K562 (cell line): ENCODE data around the gene C11orf52. TPM values are rescaled to one million over a fixed set of nuclear protein-coding genes. Genes with fewer than 3 reads are reported as not detected.
A peak's percentile ranks its signal among the peaks of the same experiment; 100 is the strongest.

Experiments
- ARID1B ChIP-seq: fragments of 450-650 bp; IDR thresholded peaks from 2 replicates; pipeline ENCODE4 v1.6.1; 2016; ENCODE audit warnings: antibody characterized with exemption, mild to moderate bottlenecking, inconsistent platforms
- CREB1 ChIP-seq, 2 experiments: sonication (generic) in 1 of 2; formaldehyde crosslinking in 1 of 2; IDR thresholded peaks; 2 replicates each; pipeline versions ENCODE4 v1.6.1 to v1.8.0; 2012 to 2022; ENCODE audit warnings: inconsistent platforms in 1 of 2, mild to moderate bottlenecking in 1 of 2, missing genetic modification reagents in 1 of 2, moderate library complexity in 1 of 2
- ELF1 ChIP-seq: fragments of 200-800 bp; sonication (Bioruptor generic); IDR thresholded peaks from 2 replicates; pipeline ENCODE4 v1.6.1; 2016; ENCODE audit warnings: missing genetic modification characterization, missing compliant biosample characterization
- FOXM1 ChIP-seq, 2 experiments: fragments of 450-650 bp in 1 of 2; sonication (generic) in 1 of 2; formaldehyde crosslinking in 1 of 2; IDR thresholded peaks; 2 replicates each; pipeline versions ENCODE4 v1.6.1 to v1.9.0; 2017 to 2022; ENCODE audit warnings: low read depth in 2 of 2, mild to moderate bottlenecking in 2 of 2, missing genetic modification reagents in 1 of 2, moderate library complexity in 1 of 2
- IRF2 ChIP-seq: sonication (generic); formaldehyde crosslinking; IDR thresholded peaks from 2 replicates; pipeline ENCODE4 v1.8.1; 2022; ENCODE audit warnings: mild to moderate bottlenecking, missing genetic modification reagents
- KAT2B ChIP-seq: IDR thresholded peaks from one replicate; pipeline ENCODE4 v1.6.1; 2012; ENCODE audit warnings: low read depth, mild to moderate bottlenecking, control low read depth, inconsistent platforms, low read length, moderate library complexity
- KAT8 ChIP-seq: fragments of 450-650 bp; IDR thresholded peaks from 2 replicates; pipeline ENCODE4 v1.6.1; 2016; ENCODE audit warnings: low read depth, mild to moderate bottlenecking
- KDM5B ChIP-seq: fragments of 200-600 bp; sonication (generic); IDR thresholded peaks from 2 replicates; pipeline ENCODE4 v1.6.1; 2012; ENCODE audit warnings: low read depth, mild to moderate bottlenecking, moderate library complexity, low read length, control low read depth, inconsistent platforms; ENCODE audit not compliant: insufficient replicate concordance
- NCOA1 ChIP-seq: fragments of 450-650 bp; IDR thresholded peaks from 2 replicates; pipeline ENCODE4 v1.6.1; 2016; ENCODE audit warnings: low read depth
- NFIC ChIP-seq: fragments of 450-650 bp; IDR thresholded peaks from 2 replicates; pipeline ENCODE4 v1.6.1; 2017; ENCODE audit warnings: mild to moderate bottlenecking, inconsistent platforms
- RBM39 ChIP-seq: fragments of 200-400 bp; formaldehyde crosslinking; optimal IDR thresholded peaks from 2 replicates; pipeline ENCODE3; 2018; ENCODE audit warnings: low read depth, low read length
- RFX5 ChIP-seq: IDR thresholded peaks from 2 replicates; pipeline ENCODE4 v1.6.1; 2011; ENCODE audit warnings: low read depth, mild to moderate bottlenecking, improper control_type of control experiment, low read length
- RFX7 ChIP-seq: fragments of 250-450 bp; sonication (Bioruptor Pico); IDR thresholded peaks from 2 replicates; pipeline ENCODE4 v1.5.1; 2021; ENCODE audit warnings: mild to moderate bottlenecking
- XRCC5 ChIP-seq: fragments of 200-400 bp; formaldehyde crosslinking; IDR thresholded peaks from 2 replicates; pipeline ENCODE4 v1.6.1; 2017; ENCODE audit warnings: low read depth, mild to moderate bottlenecking, low read length
- ZFP1 ChIP-seq: fragments of 450-650 bp; formaldehyde crosslinking; IDR thresholded peaks from 2 replicates; pipeline ENCODE4 v1.4.0; 2020; ENCODE audit warnings: mild to moderate bottlenecking, mixed read lengths
- ZNF175 ChIP-seq: fragments of 200-800 bp; sonication (Bioruptor generic); IDR thresholded peaks from 2 replicates; pipeline ENCODE4 v1.6.1; 2016; ENCODE audit warnings: low read depth, mild to moderate bottlenecking, missing genetic modification characterization, missing compliant biosample characterization
- ZNF23 ChIP-seq: fragments of 250-450 bp; sonication (Bioruptor Pico); IDR thresholded peaks from 2 replicates; pipeline ENCODE4 v1.4.0; 2020; ENCODE audit warnings: mild to moderate bottlenecking
- ZNF785 ChIP-seq: fragments of 250-450 bp; sonication (Bioruptor Pico); IDR thresholded peaks from 2 replicates; pipeline ENCODE4 v1.4.0; 2020; ENCODE audit warnings: mild to moderate bottlenecking
- polyA plus RNA-seq, 8 experiments: library from polyadenylated mRNA; depleted of rRNA in 4 of 8; stranded (reverse) in 5 of 8; unstranded in 3 of 8; fragments of >200 nt; fragmentation: Nextera tagmentation in 2 of 8; fragmentation: Illumina TruSeq in 1 of 8; extraction: Ambion mirVana in 2 of 8; extraction: Trizol in 1 of 8; gene quantifications; 2 replicates each; pipeline versions ENCODE4 v1.2.1 to v1.2.3, GENCODE V29; 2011 to 2014; ENCODE audit warnings: inconsistent platforms in 1 of 8, missing spikeins in 1 of 8
- total RNA-seq, 7 experiments: library from RNA; depleted of rRNA in 6 of 7; stranded (reverse); fragments of >200 nt in 6 of 7; fragmentation: Illumina TruSeq in 2 of 7; extraction: Trizol in 2 of 7; gene quantifications; 2 replicates each; pipeline versions ENCODE4 v1.2.1 to v1.2.3, GENCODE V29; 2011 to 2021; ENCODE audit warnings: low replicate concordance in 1 of 7
- TF ChIP-seq, protein P1 (sequence below), 2 experiments: IDR thresholded peaks; 2 replicates each; pipeline ENCODE4 v1.6.1; 2012; ENCODE audit warnings: improper control_type of control experiment in 2 of 2, low read depth in 2 of 2, low read length in 2 of 2, borderline replicate concordance in 1 of 2
- TF ChIP-seq, protein P2 (sequence below): fragments of 250-450 bp; sonication (Bioruptor Pico); IDR thresholded peaks from 2 replicates; pipeline ENCODE4 v1.4.0; 2020; ENCODE audit warnings: borderline replicate concordance
- TF ChIP-seq, protein P3 (sequence below): fragments of 450-650 bp; formaldehyde crosslinking; IDR thresholded peaks from 2 replicates; pipeline ENCODE4 v1.4.0; 2022; ENCODE audit warnings: missing genetic modification characterization

Gene C11orf52
- total and polyA plus RNA-seq, 9 of the 15 experiments (the other 6 are each of a cell fraction or from before 2014, with no cell fraction given), result 0.29 to 2.9 (median 1.0) TPM

DNA sequence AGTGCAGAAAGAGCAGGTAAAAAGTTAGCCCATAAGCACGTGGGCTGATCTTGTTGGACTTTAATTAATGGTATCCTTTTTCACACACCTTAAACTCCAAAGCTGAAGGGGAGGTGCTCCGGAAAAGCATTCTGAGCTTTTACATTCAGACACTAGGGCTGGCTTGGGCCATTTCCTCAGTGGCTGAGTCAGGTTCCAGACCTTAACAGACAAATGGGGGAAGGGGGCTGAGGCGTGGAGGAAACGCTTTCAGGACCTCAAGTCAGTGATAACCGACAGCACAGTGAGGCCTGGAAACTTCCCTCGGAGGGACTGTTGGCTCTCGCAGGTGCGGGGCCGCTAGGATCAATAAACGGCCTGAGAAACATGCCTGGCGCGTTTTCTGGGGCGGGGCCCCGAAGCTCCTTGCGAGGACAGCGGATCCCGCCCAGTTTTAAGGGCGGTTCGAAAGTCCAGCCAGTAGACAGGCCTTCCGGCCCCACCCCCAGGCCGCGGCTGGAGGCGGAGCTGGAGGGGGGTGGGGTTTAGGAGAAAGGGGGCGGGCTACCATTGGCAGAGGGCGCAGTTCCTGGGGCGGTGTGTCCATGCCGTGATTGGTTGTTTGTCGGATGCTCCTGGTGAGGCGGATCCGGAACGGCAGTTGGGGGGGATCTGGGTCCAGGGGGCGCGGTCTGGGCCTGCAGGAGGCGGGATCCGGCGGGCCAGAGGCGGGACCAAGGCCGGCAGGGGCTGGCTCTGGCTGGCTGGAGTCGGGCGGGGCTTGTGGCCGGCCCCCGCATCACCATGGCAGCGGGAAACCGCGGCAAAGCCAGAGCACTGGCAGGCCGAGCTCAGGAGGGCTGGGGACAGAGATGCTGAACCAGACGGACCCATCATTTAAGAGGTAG lies 8.0 kb downstream of the C11orf52 start (continued):
- TF ChIP-seq, protein P1, sequence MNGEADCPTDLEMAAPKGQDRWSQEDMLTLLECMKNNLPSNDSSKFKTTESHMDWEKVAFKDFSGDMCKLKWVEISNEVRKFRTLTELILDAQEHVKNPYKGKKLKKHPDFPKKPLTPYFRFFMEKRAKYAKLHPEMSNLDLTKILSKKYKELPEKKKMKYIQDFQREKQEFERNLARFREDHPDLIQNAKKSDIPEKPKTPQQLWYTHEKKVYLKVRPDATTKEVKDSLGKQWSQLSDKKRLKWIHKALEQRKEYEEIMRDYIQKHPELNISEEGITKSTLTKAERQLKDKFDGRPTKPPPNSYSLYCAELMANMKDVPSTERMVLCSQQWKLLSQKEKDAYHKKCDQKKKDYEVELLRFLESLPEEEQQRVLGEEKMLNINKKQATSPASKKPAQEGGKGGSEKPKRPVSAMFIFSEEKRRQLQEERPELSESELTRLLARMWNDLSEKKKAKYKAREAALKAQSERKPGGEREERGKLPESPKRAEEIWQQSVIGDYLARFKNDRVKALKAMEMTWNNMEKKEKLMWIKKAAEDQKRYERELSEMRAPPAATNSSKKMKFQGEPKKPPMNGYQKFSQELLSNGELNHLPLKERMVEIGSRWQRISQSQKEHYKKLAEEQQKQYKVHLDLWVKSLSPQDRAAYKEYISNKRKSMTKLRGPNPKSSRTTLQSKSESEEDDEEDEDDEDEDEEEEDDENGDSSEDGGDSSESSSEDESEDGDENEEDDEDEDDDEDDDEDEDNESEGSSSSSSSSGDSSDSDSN (IDR thresholded peaks at IDR 0.05; ENCODE audit: borderline replicate concordance in 1 of 2, low read depth in 2 of 2, low read length in 2 of 2), result no peak
- no peak for TF ChIP-seq XRCC5
- TF ChIP-seq KDM5B, result peak; percentile 66
- TF ChIP-seq ZNF23, result no peak
- TF ChIP-seq, protein P2, sequence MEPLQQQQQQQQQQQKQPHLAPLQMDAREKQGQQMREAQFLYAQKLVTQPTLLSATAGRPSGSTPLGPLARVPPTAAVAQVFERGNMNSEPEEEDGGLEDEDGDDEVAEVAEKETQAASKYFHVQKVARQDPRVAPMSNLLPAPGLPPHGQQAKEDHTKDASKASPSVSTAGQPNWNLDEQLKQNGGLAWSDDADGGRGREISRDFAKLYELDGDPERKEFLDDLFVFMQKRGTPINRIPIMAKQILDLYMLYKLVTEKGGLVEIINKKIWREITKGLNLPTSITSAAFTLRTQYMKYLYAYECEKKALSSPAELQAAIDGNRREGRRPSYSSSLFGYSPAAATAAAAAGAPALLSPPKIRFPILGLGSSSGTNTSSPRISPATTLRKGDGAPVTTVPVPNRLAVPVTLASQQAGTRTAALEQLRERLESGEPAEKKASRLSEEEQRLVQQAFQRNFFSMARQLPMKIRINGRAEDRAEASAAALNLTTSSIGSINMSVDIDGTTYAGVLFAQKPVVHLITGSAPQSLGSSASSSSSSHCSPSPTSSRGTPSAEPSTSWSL, result no peak
- TF ChIP-seq ARID1B, result peak; percentile 45; the same call in 1 of the 2 replicates
- TF ChIP-seq IRF2 (CRISPR knock-in tag), result no peak
- no peak; the same call in 1 of the 2 replicates for TF ChIP-seq ELF1 (tag)
- TF ChIP-seq ZNF175, result no peak
- TF ChIP-seq ZNF785 (CRISPR knock-in tag), result no peak
- no peak for TF ChIP-seq RFX7 (CRISPR knock-in tag)
- peak; percentile 13; the same call in 1 of the 2 replicates for TF ChIP-seq NCOA1
- no peak for TF ChIP-seq RBM39
- TF ChIP-seq KAT8, result no peak
- peak; percentile 10; the same call in 1 of the 2 replicates for TF ChIP-seq NFIC
- TF ChIP-seq KAT2B, result peak; percentile 47
- no peak for TF ChIP-seq RFX5
- peak; percentile 34; the same call in 1 of the 2 replicates for TF ChIP-seq FOXM1 (IDR thresholded peaks at IDR 0.05; ENCODE audit: low read depth)
- TF ChIP-seq FOXM1 (CRISPR knock-in tag; IDR thresholded peaks at IDR 0.05; ENCODE audit: low read depth), result no peak
- TF ChIP-seq, protein P3, sequence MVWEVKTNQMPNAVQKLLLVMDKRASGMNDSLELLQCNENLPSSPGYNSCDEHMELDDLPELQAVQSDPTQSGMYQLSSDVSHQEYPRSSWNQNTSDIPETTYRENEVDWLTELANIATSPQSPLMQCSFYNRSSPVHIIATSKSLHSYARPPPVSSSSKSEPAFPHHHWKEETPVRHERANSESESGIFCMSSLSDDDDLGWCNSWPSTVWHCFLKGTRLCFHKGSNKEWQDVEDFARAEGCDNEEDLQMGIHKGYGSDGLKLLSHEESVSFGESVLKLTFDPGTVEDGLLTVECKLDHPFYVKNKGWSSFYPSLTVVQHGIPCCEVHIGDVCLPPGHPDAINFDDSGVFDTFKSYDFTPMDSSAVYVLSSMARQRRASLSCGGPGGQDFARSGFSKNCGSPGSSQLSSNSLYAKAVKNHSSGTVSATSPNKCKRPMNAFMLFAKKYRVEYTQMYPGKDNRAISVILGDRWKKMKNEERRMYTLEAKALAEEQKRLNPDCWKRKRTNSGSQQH (CRISPR knock-in tag), result peak; percentile 86; the same call in 1 of the 2 replicates
- no peak for TF ChIP-seq CREB1 (IDR thresholded peaks at IDR 0.05)
- no peak; the same call in 1 of the 2 replicates for TF ChIP-seq CREB1 (CRISPR knock-in tag; IDR thresholded peaks at IDR 0.05)
- no peak for TF ChIP-seq ZFP1
